Measurements from ENCODE around the gene VIM. TPM values are rescaled to one million over a fixed set of nuclear protein-coding genes. Genes with fewer than 3 reads are reported as not detected.
A peak's percentile ranks its signal among the peaks of the same experiment; 100 is the strongest.

Gene VIM
- total RNA-seq, 3 donors from 2014 or later (not counting 1 experiment from before 2014, with no cell fraction given) = 627 to 717 (median 634) TPM

DNA sequence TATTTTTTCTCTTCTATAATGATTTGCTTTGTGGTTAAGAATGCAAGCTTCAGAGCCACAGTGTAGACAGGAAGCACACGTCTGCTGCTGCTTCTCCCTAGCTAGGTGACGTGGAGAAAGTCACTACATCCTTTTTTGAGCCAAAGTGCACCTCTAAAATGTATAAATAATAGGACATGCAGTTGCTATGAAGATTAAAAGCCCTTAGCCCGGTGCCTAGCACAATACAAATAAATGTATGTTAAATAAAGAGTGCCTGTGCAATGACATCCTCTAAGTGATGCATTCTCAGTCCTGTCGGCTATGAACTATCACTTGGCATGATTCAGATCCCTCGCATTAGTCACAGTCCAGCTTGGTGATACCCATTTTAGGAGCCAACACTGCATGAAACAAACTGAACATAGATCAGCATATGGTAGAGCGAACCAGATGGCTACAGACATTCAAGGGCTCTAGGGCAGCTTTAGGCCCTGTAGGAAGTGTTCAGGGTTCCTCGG, 21.8 kb upstream of the VIM start:
- Mint-ChIP-seq H3K4me3 (no peak overlapping the region), H3K27ac (peak overlapping the region; percentile 88 to 93), H3K36me3 (no peaks in the 10 kb centered on the region), H3K4me1 (peaks cover 19 to 23% of the 10 kb centered on the region in 2 donors), H3K27me3 (ENCODE audit: low read depth in 2 of 2) (no peaks in the 10 kb centered on the region), H3K9me3 (no peaks in the 10 kb centered on the region)
- Histone ChIP-seq H3K36me3 (ENCODE audit: control insufficient read depth, insufficient read depth, low read length) (no peaks in the 10 kb centered on the region), H3K27ac (ENCODE audit: low read length) (peak overlapping the region; percentile 65), H3K27me3 (ENCODE audit: control insufficient read depth, insufficient read depth, low read length) (no peaks in the 10 kb centered on the region), H3K4me3 (ENCODE audit: low read length) (no peak overlapping the region), H3K4me1 (ENCODE audit: control insufficient read depth, insufficient read depth, low read length) (peaks cover 18% of the 10 kb centered on the region), H3K9me3 (ENCODE audit: control insufficient read depth, insufficient read depth, low read length) (no peaks in the 10 kb centered on the region)
- 46% methylated on average over 7 of the region's 7 CpGs for WGBS (ENCODE audit: insufficient coverage)
- intact Hi-C loops (cut with micrococcal nuclease) = loop anchor here (1.0 kb wide), 1 partner anchor 22 kb away; the partner anchor contains the start of gene VIM
- no peak for TF ChIP-seq CTCF (IDR thresholded peaks at IDR 0.05)
- DNase-seq (peak in 1 of 2 donors; percentile 82), ATAC-seq (peak; percentile 68 to 70 (median 69))

DNA sequence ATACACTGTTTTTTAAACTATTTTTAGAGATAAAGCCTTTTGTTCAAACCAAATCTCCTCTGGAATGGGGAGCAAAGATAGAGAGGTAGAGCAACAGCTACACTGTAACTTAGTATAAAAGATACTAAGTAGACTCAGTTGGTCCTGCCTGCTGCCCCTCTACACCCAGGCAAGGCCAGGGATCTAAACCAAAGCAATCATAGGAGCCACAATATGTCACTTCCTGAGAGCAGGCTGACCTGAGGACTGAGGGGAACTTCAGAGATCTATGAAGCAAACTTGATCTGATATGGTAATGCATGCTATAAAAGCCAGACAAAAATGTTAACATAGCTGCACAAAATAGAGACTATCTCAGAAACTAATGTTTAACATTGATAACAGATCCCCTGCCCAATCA, 19.6 kb upstream of the VIM start:
- Mint-ChIP-seq H3K27ac (peak overlapping the region in 1 of 2 donors; percentile 36), H3K4me3 (no peak overlapping the region), H3K27me3 (ENCODE audit: low read depth in 2 of 2) (no peaks in the 10 kb centered on the region), H3K36me3 (no peaks in the 10 kb centered on the region), H3K9me3 (no peaks in the 10 kb centered on the region), H3K4me1 (peaks cover 13 to 15% of the 10 kb centered on the region in 2 donors)
- no peaks in the 10 kb centered on the region for H3K9me3 ChIP-seq (ENCODE audit: control insufficient read depth, insufficient read depth, low read length)
- peaks cover 12% of the 10 kb centered on the region for H3K4me1 ChIP-seq (ENCODE audit: control insufficient read depth, insufficient read depth, low read length)
- DNase-seq (no peak), ATAC-seq (no peak)
- intact Hi-C loops (cut with micrococcal nuclease) = no loop called here
- no peak overlapping the region for H3K4me3 ChIP-seq (ENCODE audit: low read length)
- no peaks in the 10 kb centered on the region for H3K27me3 ChIP-seq (ENCODE audit: control insufficient read depth, insufficient read depth, low read length)
- H3K27ac ChIP-seq (ENCODE audit: low read length) = no peak overlapping the region
- no peak for TF ChIP-seq CTCF (IDR thresholded peaks at IDR 0.05)
- H3K36me3 ChIP-seq (ENCODE audit: control insufficient read depth, insufficient read depth, low read length) = no peaks in the 10 kb centered on the region

DNA sequence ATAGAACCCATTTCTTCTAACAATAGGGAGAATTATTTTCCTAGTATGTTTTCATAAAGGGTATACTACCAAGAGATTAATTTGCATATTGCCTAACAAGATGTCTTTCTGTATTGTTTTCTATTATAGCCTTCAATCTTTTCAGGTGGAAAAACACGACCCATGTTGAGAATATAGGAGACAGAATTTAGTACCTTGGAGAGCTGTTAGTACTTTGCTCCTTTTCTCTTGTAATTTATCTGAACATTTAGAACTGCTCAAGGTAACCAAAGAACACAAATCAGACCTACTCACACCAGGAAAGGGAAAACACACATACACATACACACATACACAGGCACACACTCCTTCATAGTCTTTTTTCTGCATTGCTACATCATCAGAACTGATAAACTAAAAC, 18.7 kb upstream of the VIM start:
- H3K27ac Mint-ChIP-seq = peak overlapping the region in 1 of 2 donors; percentile 30
- intact Hi-C loops (cut with micrococcal nuclease) = no loop called here
- H3K9me3 ChIP-seq (ENCODE audit: control insufficient read depth, insufficient read depth, low read length) = no peaks in the 10 kb centered on the region
- H3K4me3 ChIP-seq (ENCODE audit: low read length) = no peak overlapping the region
- peaks cover 12% of the 10 kb centered on the region for H3K4me1 ChIP-seq (ENCODE audit: control insufficient read depth, insufficient read depth, low read length)
- H3K27ac ChIP-seq (ENCODE audit: low read length) = no peak overlapping the region
- no peaks in the 10 kb centered on the region for H3K27me3 ChIP-seq (ENCODE audit: control insufficient read depth, insufficient read depth, low read length)
- H3K4me1 Mint-ChIP-seq = peaks cover 13 to 15% of the 10 kb centered on the region in 2 donors
- DNase-seq (no peak), ATAC-seq (no peak)
- H3K9me3 Mint-ChIP-seq = no peaks in the 10 kb centered on the region
- no peak for TF ChIP-seq CTCF (IDR thresholded peaks at IDR 0.05)
- H3K36me3 ChIP-seq (ENCODE audit: control insufficient read depth, insufficient read depth, low read length) = no peaks in the 10 kb centered on the region
- no peaks in the 10 kb centered on the region for H3K36me3 Mint-ChIP-seq
- no peak overlapping the region for H3K4me3 Mint-ChIP-seq
- WGBS (ENCODE audit: insufficient coverage) = no CpG with 5 or more reads among the region's 1 CpG
- H3K27me3 Mint-ChIP-seq (ENCODE audit: low read depth in 2 of 2) = no peaks in the 10 kb centered on the region

DNA sequence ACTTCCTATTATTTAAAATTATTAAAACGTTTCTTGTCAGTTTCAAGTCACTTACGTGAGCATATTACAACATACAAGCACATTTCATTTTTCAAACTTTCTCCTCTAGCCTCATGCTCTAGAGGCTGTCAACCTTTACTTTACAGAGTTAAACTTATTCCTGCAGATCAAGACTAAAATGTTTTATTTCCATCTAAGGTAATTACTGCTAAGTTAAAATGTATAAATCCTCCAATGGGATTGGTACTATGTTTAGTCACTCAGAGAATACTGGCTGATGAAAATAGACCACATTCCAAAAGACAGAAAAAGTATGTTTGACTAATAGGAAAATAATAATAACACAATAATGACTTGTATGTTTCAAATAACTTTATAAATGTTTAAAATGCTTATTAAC, 18.2 kb upstream of the VIM start:
- H3K4me3 Mint-ChIP-seq = no peak overlapping the region
- no peaks in the 10 kb centered on the region for H3K9me3 Mint-ChIP-seq
- Histone ChIP-seq H3K9me3 (ENCODE audit: control insufficient read depth, insufficient read depth, low read length) (no peaks in the 10 kb centered on the region), H3K27ac (ENCODE audit: low read length) (no peak overlapping the region), H3K27me3 (ENCODE audit: control insufficient read depth, insufficient read depth, low read length) (no peaks in the 10 kb centered on the region), H3K36me3 (ENCODE audit: control insufficient read depth, insufficient read depth, low read length) (no peaks in the 10 kb centered on the region), H3K4me1 (ENCODE audit: control insufficient read depth, insufficient read depth, low read length) (peaks cover 12% of the 10 kb centered on the region), H3K4me3 (ENCODE audit: low read length) (no peak overlapping the region)
- peaks cover 13 to 15% of the 10 kb centered on the region in 2 donors for H3K4me1 Mint-ChIP-seq
- intact Hi-C loops (cut with micrococcal nuclease) = no loop called here
- 100% methylated on average over 2 of the region's 2 CpGs for WGBS (ENCODE audit: insufficient coverage)
- TF ChIP-seq CTCF (IDR thresholded peaks at IDR 0.05) = no peak
- H3K36me3 Mint-ChIP-seq = no peaks in the 10 kb centered on the region
- no peak overlapping the region for H3K27ac Mint-ChIP-seq
- H3K27me3 Mint-ChIP-seq (ENCODE audit: low read depth in 2 of 2) = no peaks in the 10 kb centered on the region
- DNase-seq (no peak), ATAC-seq (no peak)
